PC-3 (cell line): ENCODE measurements around the gene MAP2.
A peak's percentile ranks its signal among the peaks of the same experiment; 100 is the strongest.

ENCODE experiments used
- EZH2 ChIP-seq: fragments of 300-600 bp; sonication (generic); IDR thresholded peaks from one replicate; pipeline ENCODE4 v1.6.1; 2017; ENCODE audit warnings: antibody characterized with exemption, mild to moderate bottlenecking, low read length; ENCODE audit not compliant: unreplicated experiment
- TF ChIP-seq, protein P1 (sequence below): fragments of 300-600 bp; sonication (generic); conservative IDR thresholded peaks from 2 replicates; pipeline ENCODE4 v1.5.1; 2017; ENCODE audit warnings: antibody characterized with exemption, low read depth, mild to moderate bottlenecking, low read length

DNA sequence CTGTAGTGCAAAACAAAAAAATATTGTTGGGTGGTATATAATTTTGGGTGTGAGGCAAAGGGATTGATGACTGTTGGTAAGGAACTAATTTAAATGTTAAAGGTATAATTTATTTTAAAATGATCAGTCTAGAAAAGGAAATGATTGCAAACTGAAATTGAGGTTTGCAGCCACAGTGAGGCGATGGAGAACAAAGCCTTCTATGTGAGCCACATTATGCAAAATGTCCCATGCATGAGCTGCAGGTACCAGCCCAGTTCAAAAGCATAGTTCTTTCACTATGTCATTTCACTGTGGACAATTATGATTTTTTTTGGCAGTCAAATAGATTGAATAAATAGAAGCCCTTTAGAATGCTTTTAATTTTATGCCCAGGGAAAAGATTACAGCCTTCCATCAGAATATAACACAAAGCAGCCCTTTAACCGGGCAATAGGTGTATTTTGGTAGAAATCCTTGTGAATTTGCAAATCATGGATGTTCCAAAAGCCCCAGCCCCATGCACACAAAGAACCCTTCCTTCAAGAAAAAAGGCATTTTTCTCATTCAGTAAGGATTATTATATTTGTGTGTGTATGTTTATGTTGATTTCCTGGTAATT lies 1.7 kb downstream of the MAP2 start:
- no peak for TF ChIP-seq EZH2
- TF ChIP-seq, protein P1, sequence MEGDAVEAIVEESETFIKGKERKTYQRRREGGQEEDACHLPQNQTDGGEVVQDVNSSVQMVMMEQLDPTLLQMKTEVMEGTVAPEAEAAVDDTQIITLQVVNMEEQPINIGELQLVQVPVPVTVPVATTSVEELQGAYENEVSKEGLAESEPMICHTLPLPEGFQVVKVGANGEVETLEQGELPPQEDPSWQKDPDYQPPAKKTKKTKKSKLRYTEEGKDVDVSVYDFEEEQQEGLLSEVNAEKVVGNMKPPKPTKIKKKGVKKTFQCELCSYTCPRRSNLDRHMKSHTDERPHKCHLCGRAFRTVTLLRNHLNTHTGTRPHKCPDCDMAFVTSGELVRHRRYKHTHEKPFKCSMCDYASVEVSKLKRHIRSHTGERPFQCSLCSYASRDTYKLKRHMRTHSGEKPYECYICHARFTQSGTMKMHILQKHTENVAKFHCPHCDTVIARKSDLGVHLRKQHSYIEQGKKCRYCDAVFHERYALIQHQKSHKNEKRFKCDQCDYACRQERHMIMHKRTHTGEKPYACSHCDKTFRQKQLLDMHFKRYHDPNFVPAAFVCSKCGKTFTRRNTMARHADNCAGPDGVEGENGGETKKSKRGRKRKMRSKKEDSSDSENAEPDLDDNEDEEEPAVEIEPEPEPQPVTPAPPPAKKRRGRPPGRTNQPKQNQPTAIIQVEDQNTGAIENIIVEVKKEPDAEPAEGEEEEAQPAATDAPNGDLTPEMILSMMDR, result peak; percentile 85
